HG03103 (cell line): ENCODE data around the gene TNPO3.

ENCODE experiments used
- ATAC-seq: cut with Tn5 transposase; IDR thresholded peaks from one replicate; pipeline ENCODE4 v1.9.1; 2021; ENCODE audit warnings: low read depth; ENCODE audit not compliant: unreplicated experiment

The TNPO3 gene

DNA sequence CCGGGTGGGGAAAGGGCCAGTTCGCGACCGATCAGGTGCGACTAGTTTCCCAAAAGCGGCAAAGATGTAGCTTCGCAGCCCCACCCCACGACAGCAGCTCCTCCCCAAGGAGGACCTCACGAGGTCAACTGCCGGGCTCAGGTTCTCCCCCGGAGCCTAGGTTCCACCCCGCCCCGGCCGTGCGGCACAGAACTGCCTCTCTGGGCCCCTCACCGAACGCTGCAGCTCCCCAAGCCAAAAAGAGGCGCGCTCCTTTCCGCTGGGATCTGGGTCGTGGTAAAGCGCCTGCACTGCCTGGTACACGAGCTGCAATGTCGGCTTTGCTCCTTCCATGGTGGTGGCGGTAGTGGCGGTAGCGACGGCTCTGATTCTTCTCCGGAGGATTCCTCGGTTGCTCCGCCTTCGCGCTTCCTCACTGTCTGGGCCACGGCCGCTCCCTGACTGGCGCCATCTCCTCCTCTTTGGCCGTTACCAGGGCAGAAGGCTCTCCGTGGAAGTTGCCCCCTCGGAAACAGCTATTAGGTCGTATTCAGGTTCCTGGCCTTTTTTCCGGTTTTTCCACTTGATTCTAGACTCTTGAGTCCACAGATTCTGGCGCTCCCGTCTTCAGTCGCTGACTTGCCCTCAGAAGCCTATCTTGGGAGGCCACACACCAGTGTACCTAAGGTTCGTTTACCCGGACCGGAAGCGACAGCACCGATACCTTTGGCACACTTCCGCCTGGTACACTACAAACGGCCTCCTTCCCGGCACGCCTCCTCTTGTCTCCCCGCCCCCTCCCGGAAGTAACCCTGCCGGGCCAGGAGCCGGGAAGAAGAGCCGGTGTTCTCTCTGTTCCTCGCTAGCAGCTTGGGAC, at the start of gene TNPO3:
TNPO3 (minus strand) TSS at position 674 of the 856 bp plus-strand sequence; CDS start at position 333, 341 bp downstream.
- peak; percentile 82 for ATAC-seq

DNA sequence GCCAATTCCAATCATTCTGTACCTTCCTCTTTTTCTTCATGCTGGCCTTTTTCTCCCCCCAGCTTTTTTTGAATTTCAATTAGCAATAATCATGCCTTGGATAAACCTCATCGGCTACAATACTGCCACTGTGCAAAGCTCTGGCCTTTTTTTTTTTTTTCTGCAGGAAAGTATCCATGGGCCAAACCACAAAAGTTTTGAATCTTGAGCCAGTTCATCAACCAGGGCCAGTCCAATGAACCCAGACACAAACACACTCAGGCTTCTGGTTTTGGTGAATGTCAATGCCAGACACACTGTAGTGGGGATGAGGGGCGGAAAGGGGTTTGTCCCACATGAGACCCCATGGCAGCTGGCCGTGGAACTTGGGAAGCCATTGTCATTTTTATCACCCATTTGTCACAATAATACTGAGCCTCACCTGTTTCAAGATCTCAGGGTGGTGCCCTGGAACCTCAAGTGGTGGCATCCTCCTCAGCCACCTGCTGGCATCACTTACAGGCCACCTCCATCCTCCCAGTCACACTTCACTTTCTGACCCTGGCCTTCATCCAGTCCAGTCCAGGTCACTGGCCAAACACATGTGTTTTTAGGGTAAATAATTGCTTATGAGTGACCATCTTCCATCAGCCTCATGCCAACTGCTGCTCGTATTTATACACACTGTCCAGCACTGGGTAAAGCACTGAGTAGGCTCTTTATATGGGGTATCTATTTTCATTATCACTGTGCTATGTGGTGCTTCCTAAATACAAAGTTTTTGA, 48.8 kb upstream of the TNPO3 start:
- ATAC-seq = no peak

DNA sequence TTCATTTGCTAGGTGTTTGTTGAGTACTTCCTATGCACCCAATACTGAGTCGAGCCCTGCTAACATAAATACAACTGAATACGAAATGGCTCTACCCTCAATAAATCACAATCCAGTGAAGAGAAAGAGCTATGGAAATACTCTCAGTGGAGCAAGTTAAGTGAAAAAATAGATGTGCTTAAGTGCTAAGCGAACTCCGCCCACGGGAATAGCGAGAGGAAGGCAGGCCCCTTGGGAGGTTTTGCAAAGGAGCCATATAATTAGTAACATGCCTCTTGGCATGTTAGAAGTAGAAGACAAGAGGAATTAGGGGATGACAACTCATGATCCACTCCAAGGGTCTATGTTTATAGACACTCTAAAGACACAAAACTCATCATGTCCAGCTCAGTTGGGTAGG, 46.8 kb upstream of the TNPO3 start:
- no peak for ATAC-seq

GRCh38 chr7:129100827-129101166, 45.9 kb upstream of the TNPO3 start:
- ATAC-seq = no peak

- ATAC-seq = no peak
Measured at GRCh38 chr7:129098409-129099084, 43.6 kb upstream of the TNPO3 start.

DNA sequence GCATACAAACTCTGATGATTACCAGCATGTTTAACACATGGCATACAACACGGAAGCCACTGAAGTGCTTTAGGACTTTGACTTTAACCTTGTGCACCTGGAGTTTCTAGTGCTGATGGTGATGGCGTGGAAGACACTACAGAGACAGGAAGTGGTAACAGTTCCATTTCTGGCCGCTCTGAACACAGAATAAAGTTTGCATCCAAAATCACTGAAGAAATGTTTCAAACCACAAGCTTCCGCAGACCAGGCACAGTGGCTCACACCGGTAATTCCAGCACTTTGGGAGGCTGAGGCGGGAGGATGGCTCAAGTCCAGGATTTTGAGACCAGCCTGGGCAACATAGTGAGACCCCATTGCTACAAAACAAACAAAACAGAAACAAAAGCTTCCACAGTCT, 40.3 kb upstream of the TNPO3 start:
- no peak for ATAC-seq

- no peak for ATAC-seq
Measured at GRCh38 chr7:129094501-129094900, 39.6 kb upstream of the TNPO3 start.

DNA sequence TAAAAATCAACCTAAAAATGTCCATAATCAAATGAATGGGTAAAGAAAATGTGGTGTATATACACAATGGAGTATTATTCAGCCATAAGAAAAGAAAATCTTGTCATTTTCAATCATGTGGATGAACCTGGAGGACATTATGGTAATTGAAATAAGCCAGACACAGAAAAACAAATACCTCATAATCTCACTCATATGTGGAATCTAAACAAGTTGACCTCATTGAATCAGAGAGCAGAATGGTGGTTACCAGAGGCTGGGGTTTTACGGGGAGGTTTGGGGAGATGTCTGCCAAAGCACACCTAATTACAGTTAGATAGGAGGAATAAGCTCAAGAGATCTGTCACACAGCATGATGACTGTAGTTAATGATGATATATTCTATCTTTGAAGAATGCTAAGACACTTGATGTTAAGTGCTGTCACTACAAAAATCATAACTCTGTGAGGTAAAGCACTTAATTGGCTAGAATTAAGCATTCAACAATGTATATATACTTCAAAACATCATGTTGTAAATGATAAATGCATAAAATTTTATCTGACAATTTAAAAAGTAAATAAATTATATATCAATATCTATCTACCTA, 39.1 kb upstream of the TNPO3 start:
- ATAC-seq = no peak

- no peak for ATAC-seq
Measured at GRCh38 chr7:129091484-129092002, 36.6 kb upstream of the TNPO3 start.

- ATAC-seq = no peak
Measured at GRCh38 chr7:129090300-129090907, 35.5 kb upstream of the TNPO3 start.

DNA sequence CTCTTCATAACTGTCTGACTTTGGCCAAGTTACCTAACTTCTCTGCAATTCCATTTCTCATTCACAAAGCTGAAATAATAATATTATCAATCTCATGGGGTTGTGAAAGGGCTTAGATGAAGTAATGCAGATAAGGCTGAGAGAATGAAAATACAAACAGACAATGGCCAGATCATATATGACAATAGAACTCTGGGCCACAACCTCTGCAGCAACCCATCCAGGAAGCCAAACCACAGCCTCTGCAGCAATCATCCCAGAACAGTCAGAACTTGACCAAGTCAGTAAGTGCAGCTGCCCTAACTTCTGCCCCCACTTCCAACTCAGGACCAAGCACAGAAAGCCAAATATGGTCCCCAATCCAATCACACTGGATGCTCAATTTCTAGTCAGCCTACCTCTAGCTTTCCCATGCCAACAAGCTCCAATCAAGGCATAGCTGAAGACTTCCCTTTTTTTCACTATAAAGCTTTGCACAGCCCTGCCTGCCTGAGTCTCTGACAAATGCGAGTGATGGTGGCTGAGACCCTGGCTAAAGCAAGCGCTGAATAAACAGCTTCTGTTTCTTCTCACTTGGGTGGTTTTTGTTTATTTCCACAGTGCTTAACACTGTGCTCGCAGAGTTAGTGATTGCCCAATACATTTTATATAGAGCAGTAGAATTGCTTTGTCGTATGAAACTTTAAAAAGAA, 34.8 kb upstream of the TNPO3 start:
- peak; percentile 74 for ATAC-seq

- ATAC-seq = no peak
Measured at GRCh38 chr7:129084801-129085551, 30.1 kb upstream of the TNPO3 start.

DNA sequence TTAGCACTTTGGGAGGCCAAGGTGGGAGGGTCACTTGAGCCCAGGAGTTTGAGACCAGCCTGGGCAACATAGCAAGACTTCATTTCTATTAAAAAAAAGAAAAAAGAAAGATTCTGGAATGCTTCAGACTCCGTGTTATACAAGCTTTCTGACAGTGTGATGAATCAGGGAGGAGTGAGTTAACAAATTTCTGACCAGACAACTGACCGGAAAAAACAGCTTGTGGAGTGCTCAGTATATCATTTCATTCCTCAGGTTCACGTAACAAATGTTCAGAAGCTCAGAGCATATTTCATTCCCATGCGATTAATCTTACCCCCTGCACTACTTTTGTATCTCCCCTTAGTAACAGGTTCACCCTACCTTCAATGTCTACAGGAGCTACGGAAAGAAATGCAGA, 28.6 kb upstream of the TNPO3 start:
- ATAC-seq = no peak

GRCh38 chr7:129078455-129078854, 23.5 kb upstream of the TNPO3 start:
- ATAC-seq = no peak

GRCh38 chr7:129076886-129077285, 22.0 kb upstream of the TNPO3 start:
- ATAC-seq = no peak

DNA sequence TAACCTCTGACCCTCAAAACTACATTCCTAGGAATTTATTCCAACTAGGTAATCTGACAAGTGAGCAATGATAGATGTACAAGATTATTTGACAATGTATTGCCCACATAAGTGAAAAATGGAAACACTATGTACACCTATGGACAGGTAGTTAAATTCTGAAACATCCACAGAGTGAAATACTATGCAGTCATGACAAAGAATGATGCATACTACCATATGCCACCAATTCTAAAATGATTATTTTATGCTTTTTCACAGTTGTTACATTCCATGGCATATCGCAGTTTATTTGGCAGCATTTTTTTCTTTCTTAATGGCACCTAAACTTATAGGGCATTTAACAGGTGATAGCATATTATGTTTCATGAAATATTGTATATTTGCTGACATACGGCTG, 20.1 kb upstream of the TNPO3 start:
- no peak for ATAC-seq

DNA sequence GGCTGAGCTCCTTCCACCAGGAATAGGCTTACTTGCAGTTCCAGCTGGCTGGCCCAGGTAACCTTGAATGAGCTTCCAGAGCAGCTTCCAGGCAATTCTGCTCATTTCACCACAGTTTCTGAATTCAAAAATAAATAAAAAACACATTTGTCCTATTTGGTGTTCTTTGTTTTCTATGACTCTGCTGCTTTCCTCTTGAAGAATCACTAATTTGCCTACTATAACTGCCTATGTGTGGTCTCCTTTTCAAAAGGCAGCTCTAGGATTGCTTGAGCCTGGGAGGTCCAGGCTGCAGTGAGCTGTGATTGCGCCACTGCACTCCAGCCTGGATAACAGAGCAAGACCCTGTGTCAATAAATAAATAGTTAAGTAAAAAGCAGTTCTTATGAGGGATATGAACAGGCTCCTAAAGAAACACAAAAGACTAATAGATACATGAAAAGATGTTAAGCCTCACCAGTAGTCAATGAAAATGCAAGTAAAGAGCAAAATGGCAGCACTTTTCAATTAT, 19.5 kb upstream of the TNPO3 start:
- ATAC-seq = no peak

DNA sequence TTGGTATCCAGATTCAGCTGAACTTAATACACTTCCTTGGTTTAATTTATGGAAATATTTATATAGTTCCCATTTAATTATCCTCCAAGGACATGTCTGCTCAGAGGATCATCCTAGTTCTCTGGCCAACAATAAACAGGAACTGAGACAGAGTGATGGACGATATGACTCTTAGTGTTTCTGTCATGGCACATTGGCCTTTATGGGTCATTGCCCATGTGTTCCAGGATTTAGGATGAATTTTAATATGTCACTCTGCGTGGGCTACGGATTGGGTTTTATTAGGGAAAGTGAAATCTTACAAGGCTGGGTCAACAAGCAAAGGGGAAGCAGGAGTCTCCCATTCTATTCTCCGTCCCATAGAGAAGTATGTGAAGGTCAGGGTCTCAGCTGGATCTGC, 18.8 kb upstream of the TNPO3 start:
- no peak for ATAC-seq

- no peak for ATAC-seq
Measured at GRCh38 chr7:129073204-129073603, 18.3 kb upstream of the TNPO3 start.
